Epithelial cell of umbilical artery (primary cell): ENCODE data around the gene AK8. TPM values are rescaled to one million over a fixed set of nuclear protein-coding genes. Genes with fewer than 3 reads are reported as not detected.

Source experiments
- total RNA-seq: library from RNA; depleted of rRNA; stranded (reverse); fragments of >200 nt; gene quantifications from 2 replicates; pipeline ENCODE4 v1.2.3, GENCODE V29; 2014

The AK8 gene
- 0.30 and 0.32 TPM in 2 replicates for total RNA-seq

DNA sequence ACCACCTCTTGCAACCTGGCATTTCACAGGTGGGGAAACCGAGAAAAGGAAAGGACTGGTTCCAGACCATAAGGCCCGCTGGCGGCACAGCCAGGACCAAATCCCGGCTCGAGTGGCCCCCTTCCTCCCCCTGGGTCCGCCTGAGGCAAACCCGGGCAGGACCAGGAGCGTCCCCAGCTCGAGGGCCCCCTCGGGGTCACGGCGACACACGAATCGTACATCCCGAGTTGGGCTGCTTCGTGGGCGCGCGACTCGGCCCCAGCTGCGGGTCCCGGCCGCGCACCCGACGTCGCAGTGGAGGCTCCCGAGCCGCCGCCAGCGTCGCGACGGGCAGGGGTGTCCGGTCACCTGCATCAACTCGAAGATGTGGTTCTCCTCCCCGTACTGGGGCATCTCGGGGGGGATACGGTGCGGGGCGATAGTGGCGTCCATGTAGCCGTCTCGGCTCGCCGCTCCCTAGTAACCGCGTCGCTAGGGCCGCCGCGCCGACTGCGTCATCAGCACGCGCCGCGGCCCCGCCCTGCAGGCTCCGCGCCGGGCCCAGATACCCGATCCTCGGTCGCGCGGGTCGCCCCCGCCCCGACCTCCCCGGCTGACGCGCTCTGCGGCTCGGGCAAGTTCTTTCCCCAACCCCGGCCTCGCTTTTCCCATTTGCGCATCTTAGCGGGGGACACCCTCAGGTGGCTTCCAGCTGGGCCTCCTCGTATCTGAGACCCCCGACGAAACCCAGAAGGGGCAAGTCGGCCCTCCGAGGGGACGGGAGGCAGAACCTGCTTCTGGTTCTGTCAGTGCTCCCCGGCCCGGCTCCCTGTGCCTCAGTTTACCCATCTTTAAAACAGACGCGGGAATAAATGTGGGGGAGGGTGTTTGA lies at the start of gene AK8:
Gene AK8 (minus strand): TSS at position 461 of the 871 bp plus-strand sequence. CDS start 29 bp downstream, at position 432.

DNA sequence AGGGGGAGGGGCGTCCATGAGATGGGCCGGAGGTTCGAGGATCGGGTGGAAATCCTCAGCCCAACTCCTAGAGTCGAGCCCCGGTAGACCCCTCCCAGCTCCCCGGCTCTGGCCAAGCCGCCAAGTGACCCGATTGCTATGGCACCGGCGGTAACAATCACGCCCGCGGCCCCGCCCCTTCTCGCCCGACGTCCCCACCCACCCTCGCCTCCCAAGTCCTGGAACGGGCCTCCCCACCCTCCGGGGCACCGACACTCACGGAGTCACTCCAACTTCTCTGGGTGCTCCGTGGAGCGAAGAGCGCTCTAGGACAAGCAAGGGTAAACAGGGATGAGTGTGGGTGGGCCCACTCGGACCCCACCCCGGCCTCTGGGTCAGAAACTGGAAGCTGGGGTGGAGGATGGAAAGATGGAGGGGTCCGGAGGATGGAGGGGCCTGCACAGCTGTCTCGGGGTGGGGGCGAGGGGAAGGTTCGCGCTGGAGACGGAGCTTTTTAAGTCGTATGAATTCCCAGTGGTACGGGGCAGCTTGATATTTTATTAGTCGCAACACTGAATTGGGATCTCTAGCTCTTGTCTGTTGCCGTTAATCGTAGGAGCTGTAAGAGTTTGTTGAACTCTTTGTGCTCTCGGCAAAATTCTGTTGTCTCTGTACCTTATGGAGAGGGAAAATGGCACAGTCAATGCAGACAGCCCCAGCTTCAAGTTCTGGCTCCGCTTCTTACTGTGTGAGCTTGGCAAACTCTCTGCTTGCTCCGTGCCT lies 792 bp upstream of the AK8 start, which contains the start of gene SPACA9:
Gene SPACA9 (plus strand): TSS at position 204 of the 762 bp plus-strand sequence. CDS start 5,050 bp downstream, outside the sequence.

Other genes starting within 250 kb of the AK8 start
- gene DDX31, start 208.3 kb downstream of the AK8 start, total RNA-seq, result 12.0 and 15.2 TPM in 2 replicates
- gene GTF3C4, start 207.8 kb downstream of the AK8 start, total RNA-seq, result 13.6 and 14.9 TPM in 2 replicates
- 1.6 and 2.0 TPM in 2 replicates for gene SPACA9, start 614 bp upstream of the AK8 start, total RNA-seq
- 18.2 and 27.1 TPM in 2 replicates for gene TSC1, start 66.3 kb upstream of the AK8 start, total RNA-seq
- not detected in 2 replicates for gene GFI1B, start 100.4 kb upstream of the AK8 start, total RNA-seq
- 46.8 and 56.7 TPM in 2 replicates for gene GTF3C5, start 152.7 kb upstream of the AK8 start, total RNA-seq
- gene CEL, start 183.7 kb upstream of the AK8 start, total RNA-seq, result not detected in 2 replicates
- 19.9 and 32.5 TPM in 2 replicates for gene RALGDS, start 243.0 kb upstream of the AK8 start, total RNA-seq